IgD-negative memory B cell (primary cell): ENCODE measurements around the gene CDC26. TPM values are rescaled to one million over a fixed set of nuclear protein-coding genes. Genes with fewer than 3 reads are reported as not detected.

Experiments
- H3K27ac Mint-ChIP-seq, 3 donors: one replicate each; pipeline ENCODE4 v1.8.0; 2020 to 2022; ENCODE audit warnings: mild to moderate bottlenecking in 3 of 3, mixed read lengths in 3 of 3, moderate library complexity in 1 of 3
- H3K27me3 Mint-ChIP-seq: one replicate; pipeline ENCODE4 v1.8.0; 2021; ENCODE audit warnings: mixed read lengths
- H3K36me3 Mint-ChIP-seq: one replicate; pipeline ENCODE4 v1.8.0; 2020; ENCODE audit warnings: mild to moderate bottlenecking, mixed read lengths
- H3K4me1 Mint-ChIP-seq, 3 donors: one replicate each; pipeline ENCODE4 v1.8.0; 2020 to 2022; ENCODE audit warnings: mixed read lengths in 3 of 3, mild to moderate bottlenecking in 1 of 3
- H3K4me3 Mint-ChIP-seq, 4 donors: one replicate each; pipeline ENCODE4 v1.8.0; 2020 to 2022; ENCODE audit warnings: mild to moderate bottlenecking in 4 of 4, mixed read lengths in 4 of 4, moderate library complexity in 3 of 4
- H3K9me3 Mint-ChIP-seq, 3 donors: one replicate each; pipeline ENCODE4 v1.8.0; 2020 to 2021; ENCODE audit warnings: mixed read lengths in 3 of 3, mild to moderate bottlenecking in 1 of 3
- polyA plus RNA-seq: library from polyadenylated mRNA; unstranded; fragments of 300-500 nt; fragmentation: Illumina TruSeq; gene quantifications from one replicate; pipeline ENCODE4 v1.2.3, GENCODE V29; 2021

The CDC26 gene
- 135 TPM for polyA plus RNA-seq

GRCh38 chr9:113275157-113276131 lies at the start of gene CDC26, which contains the start of gene PRPF4:
Gene CDC26 (minus strand): TSS chr9:113275572. CDS start chr9:113272507, 3,065 bp downstream.
Gene PRPF4 (plus strand): TSS chr9:113275658. CDS start chr9:113275744, 86 bp downstream.
- H3K4me3 Mint-ChIP-seq, result no peak within 1 kb of the TSS
- H3K9me3 Mint-ChIP-seq, result no peaks in the 10 kb centered on the region
- H3K27ac Mint-ChIP-seq, result no peak within 1 kb of the TSS
- H3K4me1 Mint-ChIP-seq, result peaks cover 4 to 15% (median 11%) of the 10 kb centered on the region in 3 donors
- no peaks in the 10 kb centered on the region for H3K27me3 Mint-ChIP-seq
- H3K36me3 Mint-ChIP-seq, result no peaks in the 10 kb centered on the region

GRCh38 chr9:113322671-113323070 lies 47.3 kb upstream of the CDC26 start:
- H3K4me3 Mint-ChIP-seq, result no peak overlapping the region
- no peaks in the 10 kb centered on the region for H3K27me3 Mint-ChIP-seq
- no peaks in the 10 kb centered on the region for H3K36me3 Mint-ChIP-seq
- no peak overlapping the region for H3K27ac Mint-ChIP-seq
- H3K4me1 Mint-ChIP-seq, result no peaks in the 10 kb centered on the region
- H3K9me3 Mint-ChIP-seq, result no peaks in the 10 kb centered on the region

- H3K27ac Mint-ChIP-seq, result no peak overlapping the region
- no peak overlapping the region for H3K4me3 Mint-ChIP-seq
- peaks cover 0 to 1% (median 0%) of the 10 kb centered on the region in 3 donors for H3K4me1 Mint-ChIP-seq
- peaks cover 3% of the 10 kb centered on the region for H3K36me3 Mint-ChIP-seq
- H3K9me3 Mint-ChIP-seq, result no peaks in the 10 kb centered on the region
- no peaks in the 10 kb centered on the region for H3K27me3 Mint-ChIP-seq
Measured at GRCh38 chr9:113320051-113320450, 44.7 kb upstream of the CDC26 start.

GRCh38 chr9:113319054-113319453 lies 43.7 kb upstream of the CDC26 start:
- peaks cover 3% of the 10 kb centered on the region for H3K36me3 Mint-ChIP-seq
- peaks cover 0 to 1% (median 0%) of the 10 kb centered on the region in 3 donors for H3K4me1 Mint-ChIP-seq
- H3K27me3 Mint-ChIP-seq, result no peaks in the 10 kb centered on the region
- H3K4me3 Mint-ChIP-seq, result no peak overlapping the region
- H3K27ac Mint-ChIP-seq, result no peak overlapping the region
- H3K9me3 Mint-ChIP-seq, result no peaks in the 10 kb centered on the region

- H3K9me3 Mint-ChIP-seq, result no peaks in the 10 kb centered on the region
- peak overlapping the region in 1 of 3 donors; percentile 56 for H3K27ac Mint-ChIP-seq
- no peak overlapping the region for H3K4me3 Mint-ChIP-seq
Measured at GRCh38 chr9:113317777-113318176, 42.4 kb upstream of the CDC26 start.

GRCh38 chr9:113316030-113316429 lies 40.7 kb upstream of the CDC26 start:
- Mint-ChIP-seq H3K4me3 (no peak overlapping the region), H3K27me3 (no peaks in the 10 kb centered on the region), H3K9me3 (no peaks in the 10 kb centered on the region), H3K4me1 (peaks cover 0 to 1% (median 0%) of the 10 kb centered on the region in 3 donors), H3K36me3 (peaks cover 3% of the 10 kb centered on the region), H3K27ac (no peak overlapping the region)

More at GRCh38 chr9:113317777-113318176, 42.4 kb upstream of the CDC26 start:
- H3K4me1 Mint-ChIP-seq, result peaks cover 0 to 1% (median 0%) of the 10 kb centered on the region in 3 donors
- H3K27me3 Mint-ChIP-seq, result no peaks in the 10 kb centered on the region
- peaks cover 3% of the 10 kb centered on the region for H3K36me3 Mint-ChIP-seq

GRCh38 chr9:113315231-113315630 lies 39.9 kb upstream of the CDC26 start:
- Mint-ChIP-seq H3K4me3 (no peak overlapping the region), H3K4me1 (peaks cover 0 to 1% (median 0%) of the 10 kb centered on the region in 3 donors), H3K9me3 (no peaks in the 10 kb centered on the region), H3K27ac (no peak overlapping the region), H3K27me3 (no peaks in the 10 kb centered on the region), H3K36me3 (peaks cover 3% of the 10 kb centered on the region)

- Mint-ChIP-seq H3K36me3 (peaks cover 3% of the 10 kb centered on the region), H3K4me3 (no peak overlapping the region), H3K27me3 (peaks cover 2% of the 10 kb centered on the region), H3K4me1 (peaks cover 0 to 1% (median 0%) of the 10 kb centered on the region in 3 donors), H3K9me3 (no peaks in the 10 kb centered on the region), H3K27ac (no peak overlapping the region)
Measured at GRCh38 chr9:113313261-113313660, 37.9 kb upstream of the CDC26 start.

GRCh38 chr9:113311961-113312360 lies 36.6 kb upstream of the CDC26 start:
- no peak overlapping the region for H3K4me3 Mint-ChIP-seq
- H3K9me3 Mint-ChIP-seq, result no peaks in the 10 kb centered on the region
- peaks cover 2% of the 10 kb centered on the region for H3K27me3 Mint-ChIP-seq
- H3K27ac Mint-ChIP-seq, result no peak overlapping the region
- no peaks in the 10 kb centered on the region for H3K4me1 Mint-ChIP-seq
- H3K36me3 Mint-ChIP-seq, result peaks cover 1% of the 10 kb centered on the region

GRCh38 chr9:113310538-113310937 lies 35.2 kb upstream of the CDC26 start:
- no peak overlapping the region for H3K27ac Mint-ChIP-seq
- H3K9me3 Mint-ChIP-seq, result no peaks in the 10 kb centered on the region
- no peak overlapping the region for H3K4me3 Mint-ChIP-seq
- peaks cover 7% of the 10 kb centered on the region for H3K27me3 Mint-ChIP-seq
- H3K36me3 Mint-ChIP-seq, result no peaks in the 10 kb centered on the region
- H3K4me1 Mint-ChIP-seq, result no peaks in the 10 kb centered on the region

- Mint-ChIP-seq H3K4me3 (no peak overlapping the region), H3K9me3 (no peaks in the 10 kb centered on the region), H3K27ac (no peak overlapping the region), H3K27me3 (peaks cover 10% of the 10 kb centered on the region), H3K4me1 (no peaks in the 10 kb centered on the region), H3K36me3 (no peaks in the 10 kb centered on the region)
Measured at GRCh38 chr9:113309204-113309813, 33.9 kb upstream of the CDC26 start.

- peaks cover 0 to 3% (median 0%) of the 10 kb centered on the region in 3 donors for H3K4me1 Mint-ChIP-seq
- no peak overlapping the region for H3K27ac Mint-ChIP-seq
- H3K9me3 Mint-ChIP-seq, result no peaks in the 10 kb centered on the region
- H3K27me3 Mint-ChIP-seq, result peaks cover 13% of the 10 kb centered on the region
- no peak overlapping the region for H3K4me3 Mint-ChIP-seq
- H3K36me3 Mint-ChIP-seq, result no peaks in the 10 kb centered on the region
Measured at GRCh38 chr9:113307396-113307975, 32.1 kb upstream of the CDC26 start.

GRCh38 chr9:113306566-113306965 lies 31.2 kb upstream of the CDC26 start:
- H3K27ac Mint-ChIP-seq, result no peak overlapping the region
- no peaks in the 10 kb centered on the region for H3K9me3 Mint-ChIP-seq
- H3K4me1 Mint-ChIP-seq, result peaks cover 0 to 3% (median 0%) of the 10 kb centered on the region in 3 donors
- no peak overlapping the region for H3K4me3 Mint-ChIP-seq
- H3K36me3 Mint-ChIP-seq, result no peaks in the 10 kb centered on the region
- peaks cover 13% of the 10 kb centered on the region for H3K27me3 Mint-ChIP-seq

- Mint-ChIP-seq H3K36me3 (no peaks in the 10 kb centered on the region), H3K9me3 (no peaks in the 10 kb centered on the region), H3K27ac (no peak within 1 kb of the TSS), H3K4me1 (peaks cover 0 to 3% (median 0%) of the 10 kb centered on the region in 3 donors), H3K4me3 (no peak within 1 kb of the TSS), H3K27me3 (peaks cover 15% of the 10 kb centered on the region)
Measured at GRCh38 chr9:113302792-113303418, 27.5 kb upstream of the CDC26 start, which contains the start of gene RNF183. Gene RNF183 (minus strand): TSS chr9:113303376. CDS start chr9:113298184, 5,192 bp downstream.
